Upper lobe of left lung (tissue), 6 donors: ENCODE data around the gene C1orf159. TPM values are rescaled to one million over a fixed set of nuclear protein-coding genes. Genes with fewer than 3 reads are reported as not detected.

Experiments
- ATAC-seq, 2 donors: fragments of 200-7000 bp; cut with Tn5 transposase; one replicate each; pipeline ENCODE4 v1.9.1; 2022; ENCODE audit warnings: mild to moderate bottlenecking in 2 of 2, moderate library complexity in 2 of 2; ENCODE audit not compliant: low FRiP score in 2 of 2
- DNase-seq, 2 donors: peaks; one replicate each; pipeline ENCODE4 v3.0.0-alpha.2; 2019 to 2020
- H3K27ac ChIP-seq, 4 donors: fragments of 200-600 bp; sonication (generic); one replicate each; pipeline ENCODE4 v1.5.1; 2016 to 2019
- H3K27me3 ChIP-seq, 4 donors: fragments of 200-600 bp; sonication (generic); one replicate each; pipeline ENCODE4 v1.5.1; 2017 to 2019
- H3K36me3 ChIP-seq, 4 donors: fragments of 200-600 bp; sonication (generic); one replicate each; pipeline ENCODE4 v1.5.1; 2016 to 2019
- H3K4me1 ChIP-seq, 4 donors: fragments of 200-600 bp; sonication (generic); one replicate each; pipeline ENCODE4 v1.5.1; 2018 to 2019
- H3K4me3 ChIP-seq, 4 donors: fragments of 200-600 bp; sonication (generic); one replicate each; pipeline ENCODE4 v1.5.1; 2017 to 2019; ENCODE audit warnings: mild to moderate bottlenecking in 2 of 4, moderate library complexity in 1 of 4
- H3K9me3 ChIP-seq, 4 donors: fragments of 200-600 bp; sonication (generic); one replicate each; pipeline ENCODE4 v1.5.1; 2018 to 2019
- CTCF ChIP-seq, 6 experiments: fragments of 450-650 bp in 4 of 6; fragments of 200-600 bp in 2 of 6; sonication (generic) in 2 of 6; IDR thresholded peaks; one replicate each; pipeline ENCODE4 v1.5.1; 2016 to 2019; ENCODE audit warnings: antibody characterized with exemption in 6 of 6
- EP300 ChIP-seq, 4 donors: sonication (generic); formaldehyde crosslinking; IDR thresholded peaks; one replicate each; pipeline ENCODE4 v1.5.1; 2017; ENCODE audit warnings: antibody characterized with exemption in 4 of 4, control low read depth in 2 of 4
- POLR2A ChIP-seq, 4 donors: fragments of 450-650 bp; IDR thresholded peaks; one replicate each; pipeline ENCODE4 v1.5.1; 2016 to 2017; ENCODE audit warnings: antibody characterized with exemption in 4 of 4, mild to moderate bottlenecking in 2 of 4
- POLR2AphosphoS5 ChIP-seq, 2 donors: sonication (generic); formaldehyde crosslinking; IDR thresholded peaks; one replicate each; pipeline ENCODE4 v1.5.1; 2017; ENCODE audit warnings: antibody characterized with exemption in 2 of 2
- WGBS, 2 donors: methylation state at CpG; one replicate each; pipeline ENCODE4 v1.1.5; 2017 to 2018; 5-methylcytosine and 5-hydroxymethylcytosine counted together
- total RNA-seq, 6 donors: library from RNA; depleted of rRNA in 4 of 6; stranded (reverse); fragments of >200 nt in 4 of 6; gene quantifications; one replicate each; pipeline versions ENCODE4 v1.1.0 to v1.2.1, GENCODE V29; 2016 to 2021
- donor health status: DM: no; HTN: no; CAD: no; lungs with moderate emphysema.
- donor health status: DM: no; HTN: yes; CAD: no; lungs with severe emphysema.

C1orf159 gene
- total RNA-seq, 6 donors from 2014 or later: 5.7 to 34.6 (median 15.2) TPM

GRCh38 chr1:1120866-1121591 lies 5.1 kb upstream of the C1orf159 start:
- H3K4me1 ChIP-seq: peaks cover 11 to 40% (median 24%) of the 10 kb centered on the region in 4 donors
- 77 to 79% methylated on average over 22 to 25 of the region's 25 CpGs for WGBS, 2 donors

GRCh38 chr1:1120096-1120495 lies 4.2 kb upstream of the C1orf159 start:
- ATAC-seq: no peak
- 62 to 64% methylated on average over 12 to 15 of the region's 16 CpGs for WGBS, 2 donors
- no peaks in the 10 kb centered on the region for H3K36me3 ChIP-seq
- H3K27me3 ChIP-seq: no peaks in the 10 kb centered on the region
- H3K9me3 ChIP-seq: no peaks in the 10 kb centered on the region
- H3K4me1 ChIP-seq: peaks cover 12 to 39% (median 25%) of the 10 kb centered on the region in 4 donors
- H3K27ac ChIP-seq: no peak overlapping the region
- DNase-seq: peak in 1 of 2 donors; percentile 67
- no peak overlapping the region for H3K4me3 ChIP-seq
- TF ChIP-seq POLR2AphosphoS5 (IDR thresholded peaks at IDR 0.05) (no peak), CTCF (IDR thresholded peaks at IDR 0.05) (no peak), POLR2A (IDR thresholded peaks at IDR 0.05) (no peak), EP300 (IDR thresholded peaks at IDR 0.05) (no peak)

More at GRCh38 chr1:1120866-1121591, 5.1 kb upstream of the C1orf159 start:
- DNase-seq (peak in 1 of 2 donors; percentile 61), ATAC-seq (no peak)
- Histone ChIP-seq H3K4me3 (no peak overlapping the region), H3K27ac (no peak overlapping the region), H3K27me3 (no peaks in the 10 kb centered on the region), H3K9me3 (no peaks in the 10 kb centered on the region), H3K36me3 (no peaks in the 10 kb centered on the region)
- TF ChIP-seq POLR2A (IDR thresholded peaks at IDR 0.05) (no peak), EP300 (IDR thresholded peaks at IDR 0.05) (no peak), CTCF (IDR thresholded peaks at IDR 0.05) (no peak), POLR2AphosphoS5 (IDR thresholded peaks at IDR 0.05) (no peak)

GRCh38 chr1:1119272-1119890 lies 3.5 kb upstream of the C1orf159 start:
- ATAC-seq (no peak), DNase-seq (peak in 1 of 2 donors; percentile 53)
- WGBS, 2 donors: 76 to 77% methylated on average over 20 of the region's 20 CpGs
- H3K36me3 ChIP-seq: no peaks in the 10 kb centered on the region
- no peak overlapping the region for H3K27ac ChIP-seq
- TF ChIP-seq CTCF (IDR thresholded peaks at IDR 0.05) (no peak), POLR2AphosphoS5 (IDR thresholded peaks at IDR 0.05) (no peak), EP300 (IDR thresholded peaks at IDR 0.05) (no peak), POLR2A (IDR thresholded peaks at IDR 0.05) (no peak)
- no peak overlapping the region for H3K4me3 ChIP-seq
- no peaks in the 10 kb centered on the region for H3K9me3 ChIP-seq
- H3K4me1 ChIP-seq: peaks cover 14 to 39% (median 23%) of the 10 kb centered on the region in 4 donors
- H3K27me3 ChIP-seq: no peaks in the 10 kb centered on the region

GRCh38 chr1:1118876-1119220 lies 3.0 kb upstream of the C1orf159 start:
- peak in 1 of 2 donors; percentile 61 for DNase-seq

More at GRCh38 chr1:1118876-1119220, 3.0 kb upstream of the C1orf159 start:
- H3K4me1 ChIP-seq: peaks cover 14 to 33% (median 23%) of the 10 kb centered on the region in 4 donors
- WGBS, 2 donors: 89 to 90% methylated on average over 11 of the region's 11 CpGs
- H3K36me3 ChIP-seq: no peaks in the 10 kb centered on the region
- H3K4me3 ChIP-seq: no peak overlapping the region
- no peak for ATAC-seq
- TF ChIP-seq POLR2AphosphoS5 (IDR thresholded peaks at IDR 0.05) (no peak), CTCF (IDR thresholded peaks at IDR 0.05) (no peak), EP300 (IDR thresholded peaks at IDR 0.05) (no peak), POLR2A (IDR thresholded peaks at IDR 0.05) (no peak)
- H3K27me3 ChIP-seq: no peaks in the 10 kb centered on the region
- H3K27ac ChIP-seq: no peak overlapping the region
- H3K9me3 ChIP-seq: no peaks in the 10 kb centered on the region
